ACC112 (cell line): ENCODE measurements around the gene RABL6.
A peak's percentile ranks its signal among the peaks of the same experiment; 100 is the strongest.
"Not testable (repeated sequence)": the region's sequence is repeated elsewhere in the genome, so short reads cannot be mapped to it uniquely, and the experiment has no call there.

ENCODE experiments used
- H2AFZ ChIP-seq: fragments of 200-600 bp; sonication (generic); one replicate; pipeline ENCODE4 v1.6.0; 2017; ENCODE audit warnings: antibody characterized with exemption, low read length; ENCODE audit not compliant: unreplicated experiment
- H3K27ac ChIP-seq: fragments of 200-600 bp; sonication (generic); 2 replicates; pipeline ENCODE4 v1.5.1; 2014; ENCODE audit warnings: low read depth, mild to moderate bottlenecking, antibody characterized with exemption, low read length, moderate library complexity
- H3K27me3 ChIP-seq: fragments of 200-600 bp; sonication (generic); 2 replicates; pipeline ENCODE4 v1.6.1; 2014; ENCODE audit warnings: mild to moderate bottlenecking, antibody characterized with exemption, low read length, moderate library complexity, mixed read lengths; ENCODE audit not compliant: insufficient read depth
- H3K36me3 ChIP-seq: fragments of 200-600 bp; sonication (generic); 2 replicates; pipeline ENCODE4 v1.6.1; 2016; ENCODE audit warnings: mild to moderate bottlenecking, antibody characterized with exemption, low read length, moderate library complexity, mixed read lengths; ENCODE audit not compliant: insufficient read depth
- H3K4me1 ChIP-seq: fragments of 200-600 bp; sonication (generic); one replicate; pipeline ENCODE4 v1.6.1; 2016; ENCODE audit warnings: low read length, mixed read lengths; ENCODE audit not compliant: insufficient read depth, unreplicated experiment, control insufficient read depth
- H3K4me3 ChIP-seq: fragments of 200-600 bp; sonication (generic); 2 replicates; pipeline ENCODE4 v1.5.1; 2014; ENCODE audit warnings: mild to moderate bottlenecking, low read depth, low read length
- H3K79me2 ChIP-seq: fragments of 200-600 bp; sonication (generic); one replicate; pipeline ENCODE4 v1.6.0; 2016; ENCODE audit warnings: low read length; ENCODE audit not compliant: control insufficient read depth, unreplicated experiment, insufficient read depth

Gene RABL6

DNA sequence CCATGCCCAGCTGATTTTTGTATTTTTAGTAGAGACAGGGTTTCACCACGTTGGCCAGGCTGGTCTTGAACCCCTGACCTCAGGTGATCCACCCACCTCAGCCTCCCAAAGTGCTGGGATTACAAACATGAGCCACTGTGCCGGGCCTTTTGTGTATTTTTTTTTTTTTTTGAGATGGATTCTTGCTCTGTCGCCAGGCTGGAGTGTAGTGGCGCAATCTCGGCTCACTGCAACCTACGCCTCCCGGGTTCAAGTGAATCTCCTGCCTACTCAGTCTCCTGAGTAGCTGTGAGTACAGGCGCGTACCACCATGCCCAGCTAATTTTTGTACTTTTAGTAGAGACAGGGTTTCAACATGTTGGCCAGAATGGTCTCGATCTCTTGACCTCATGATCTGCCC, 75.9 kb downstream of the RABL6 start:
- H3K36me3 ChIP-seq, H3K27me3 ChIP-seq, H3K4me3 ChIP-seq, H3K27ac ChIP-seq, H2AFZ ChIP-seq: not testable (repeated sequence)
- Histone ChIP-seq H3K4me1 (peaks cover 25% of the 10 kb centered on the region), H3K79me2 (peaks cover 21% of the 10 kb centered on the region)

DNA sequence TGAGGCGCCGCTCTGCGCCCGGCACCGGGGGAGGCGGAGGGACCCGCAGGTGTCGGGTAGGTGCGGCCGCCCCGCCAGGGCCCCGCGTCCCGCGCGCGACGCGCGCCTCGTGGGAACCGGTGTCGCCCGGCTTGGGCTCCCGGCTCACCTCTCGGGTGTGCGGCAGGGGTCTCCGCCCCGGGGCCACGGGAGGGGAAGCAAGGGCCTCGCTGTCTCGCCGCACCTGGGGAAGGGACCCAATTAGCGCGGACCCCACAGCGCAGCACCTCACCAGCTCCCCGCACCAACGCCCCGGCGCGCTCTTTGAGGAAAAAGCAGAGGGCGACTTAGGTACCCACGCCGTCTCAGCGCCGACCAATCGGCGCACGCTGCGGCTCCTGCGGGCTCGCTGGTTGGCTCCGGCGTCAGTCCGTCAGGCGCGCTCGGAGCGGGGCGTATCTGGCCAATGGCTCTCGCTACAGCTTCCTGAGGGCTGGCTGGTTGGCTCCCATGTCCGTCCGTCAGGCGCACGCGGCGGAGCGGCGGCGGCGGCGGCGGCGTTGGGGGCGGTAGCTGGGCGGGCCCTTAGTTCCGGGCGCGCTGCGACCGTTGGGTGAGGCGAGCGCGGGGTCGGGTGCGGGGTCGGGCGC, 78.3 kb downstream of the RABL6 start, which contains the start of gene TRAF2:
TSS of gene TRAF2 (plus strand) at position 567 of the 629 bp plus-strand sequence. CDS start 12,225 bp downstream, outside the sequence.
- Histone ChIP-seq H3K4me3 (peak within 1 kb of the TSS; percentile 82), H2AFZ (peak within 1 kb of the TSS; percentile 68), H3K36me3 (no peaks in the 10 kb centered on the region), H3K79me2 (peaks cover 43% of the 10 kb centered on the region), H3K4me1 (peaks cover 25% of the 10 kb centered on the region), H3K27me3 (no peaks in the 10 kb centered on the region), H3K27ac (peak within 1 kb of the TSS; percentile 73)

DNA sequence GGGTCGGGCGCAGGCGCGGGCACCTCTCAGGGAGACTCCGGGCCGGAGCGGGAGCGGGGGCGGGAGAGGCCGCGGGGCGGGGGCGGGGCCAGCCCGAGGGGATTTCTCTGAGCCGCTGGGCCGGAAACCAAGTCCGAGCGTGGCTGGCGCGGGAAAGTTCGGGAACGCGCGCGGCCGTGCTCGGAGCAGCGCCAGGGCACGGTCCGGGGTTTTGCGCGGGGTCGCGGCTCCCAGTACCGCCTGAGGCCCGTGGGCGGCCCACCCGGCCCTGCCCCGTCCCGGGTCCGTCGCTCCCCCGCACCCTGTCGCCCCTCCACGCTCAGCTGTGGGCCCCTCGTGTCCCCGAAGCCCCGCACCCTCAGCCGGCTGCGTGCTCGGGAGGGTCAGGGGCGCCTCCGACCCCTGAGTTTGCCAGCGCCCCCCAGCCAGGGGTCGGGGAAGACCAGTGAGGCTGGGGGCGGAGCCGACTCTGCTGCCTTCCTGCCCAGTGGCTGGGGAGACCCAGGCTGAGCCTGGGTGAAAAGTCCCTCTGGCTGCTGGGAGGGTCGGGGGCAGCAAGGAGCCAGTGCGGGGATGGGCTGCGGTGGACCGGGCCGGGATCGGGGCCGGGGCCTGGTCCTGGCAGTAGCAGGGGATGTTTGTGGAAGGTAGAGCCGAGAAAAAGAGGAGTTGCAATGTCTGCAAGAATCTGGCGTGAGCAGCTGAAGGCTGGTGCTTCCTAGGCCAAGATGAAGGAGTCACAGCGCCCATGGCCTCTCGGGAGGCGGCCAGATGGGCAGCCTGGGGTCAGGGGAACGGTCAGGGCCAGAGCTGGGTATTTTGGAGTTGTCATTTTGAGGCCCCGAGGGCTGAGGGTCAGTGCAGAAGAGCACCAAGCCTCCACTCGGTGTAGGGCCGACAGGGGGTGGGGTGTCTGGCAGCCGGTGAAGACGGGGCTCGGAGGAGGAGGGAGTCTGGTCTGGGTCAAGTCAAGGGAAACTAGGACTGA, 79.2 kb downstream of the RABL6 start:
- Histone ChIP-seq H3K27ac (peak overlapping the region; percentile 73), H3K79me2 (peaks cover 49% of the 10 kb centered on the region), H3K27me3 (no peaks in the 10 kb centered on the region), H2AFZ (peak overlapping the region; percentile 50), H3K4me1 (peaks cover 19% of the 10 kb centered on the region), H3K4me3 (peak overlapping the region; percentile 82), H3K36me3 (no peaks in the 10 kb centered on the region)

DNA sequence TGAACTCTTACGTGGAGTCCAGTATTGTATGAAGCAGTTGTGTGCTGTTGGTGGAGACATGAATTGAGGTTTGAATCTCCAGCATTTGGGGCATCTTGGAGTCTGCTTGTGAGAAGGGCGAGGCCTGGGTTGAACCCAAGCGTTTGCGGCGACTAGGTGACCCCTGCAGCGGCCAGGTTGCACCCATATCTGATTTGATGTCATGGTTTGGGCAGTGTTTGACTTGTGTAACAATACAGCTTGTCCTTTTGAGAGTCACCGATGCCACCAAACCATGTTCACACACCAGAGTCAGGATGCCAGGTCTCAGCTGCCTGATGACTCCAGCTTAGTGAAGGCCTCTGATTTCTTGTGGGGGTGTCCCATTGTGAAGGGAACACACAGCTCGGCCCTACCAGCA, 80.7 kb downstream of the RABL6 start:
- peaks cover 6% of the 10 kb centered on the region for H3K4me1 ChIP-seq
- peaks cover 60% of the 10 kb centered on the region for H3K79me2 ChIP-seq
- H2AFZ ChIP-seq: no peak overlapping the region
- no peaks in the 10 kb centered on the region for H3K27me3 ChIP-seq
- H3K36me3 ChIP-seq: no peaks in the 10 kb centered on the region
- H3K4me3 ChIP-seq: peak overlapping the region; percentile 21; the same call in 1 of the 2 replicates
- H3K27ac ChIP-seq: no peak overlapping the region

DNA sequence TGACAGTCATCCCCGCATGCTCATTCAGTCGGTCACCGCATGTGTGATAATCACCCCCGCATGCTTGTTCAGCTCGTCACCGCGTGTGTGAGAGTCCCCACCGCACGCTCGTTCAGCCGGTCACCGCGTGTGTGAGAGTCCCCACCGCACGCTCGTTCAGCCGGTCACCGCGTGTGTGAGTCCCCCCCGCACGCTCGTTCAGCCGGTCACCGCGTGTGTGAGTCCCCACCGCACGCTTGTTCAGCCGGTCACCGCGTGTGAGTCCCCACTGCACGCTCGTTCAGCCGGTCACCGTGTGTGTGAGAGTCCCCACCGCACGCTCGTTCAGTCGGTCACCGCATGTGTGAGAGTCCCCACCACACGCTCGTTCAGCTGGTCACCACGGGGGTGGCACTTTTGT, 82.1 kb downstream of the RABL6 start:
- Histone ChIP-seq H3K27me3 (no peaks in the 10 kb centered on the region), H3K36me3 (no peaks in the 10 kb centered on the region), H3K4me1 (peaks cover 5% of the 10 kb centered on the region), H3K27ac (no peak overlapping the region), H2AFZ (no peak overlapping the region), H3K4me3 (no peak overlapping the region), H3K79me2 (peaks cover 70% of the 10 kb centered on the region)

DNA sequence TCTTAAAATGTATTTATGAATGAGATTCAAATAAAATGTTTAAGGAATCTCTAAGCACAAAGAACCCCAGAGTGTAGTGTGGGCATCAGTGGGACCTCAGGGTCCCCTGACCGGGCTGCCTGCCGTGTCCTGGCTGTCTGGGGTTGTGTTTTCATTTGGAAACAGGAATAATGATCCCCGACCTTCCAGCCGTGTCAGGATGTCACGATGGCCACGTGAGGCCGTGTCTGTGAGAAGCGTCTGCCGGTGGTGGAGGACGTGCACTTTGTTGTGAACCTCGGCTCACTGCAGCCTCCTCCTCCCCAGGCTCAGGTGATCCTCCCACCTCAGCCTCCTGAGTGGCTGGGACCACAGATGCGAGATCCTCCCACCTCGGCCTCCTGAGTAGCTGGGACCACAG, 82.9 kb downstream of the RABL6 start:
- Histone ChIP-seq H2AFZ (no peak overlapping the region), H3K27me3 (no peaks in the 10 kb centered on the region), H3K36me3 (no peaks in the 10 kb centered on the region), H3K79me2 (peaks cover 77% of the 10 kb centered on the region), H3K4me3 (no peak overlapping the region), H3K27ac (no peak overlapping the region), H3K4me1 (no peaks in the 10 kb centered on the region)
